ENCODE results near the gene MRPL22. TPM values are rescaled to one million over a fixed set of nuclear protein-coding genes. Genes with fewer than 3 reads are reported as not detected.
"Not testable (repeated sequence)": the region's sequence is repeated elsewhere in the genome, so short reads cannot be mapped to it uniquely, and the experiment has no call there.

The MRPL22 gene
- total and polyA plus RNA-seq, 8 donors = 33.8 to 44.8 (median 42.6) TPM

GRCh38 chr5:154901276-154901675 lies 39.6 kb upstream of the MRPL22 start:
- intact Hi-C loops (cut with DNase I) = no loop called here
- Histone ChIP-seq H3K27ac (no peak overlapping the region), H3K27me3 (no peaks in the 10 kb centered on the region), H3K4me1 (peaks cover 0 to 6% of the 10 kb centered on the region in 2 donors), H3K4me3 (no peak overlapping the region), H3K9me3 (no peaks in the 10 kb centered on the region), H3K36me3 (peaks cover 0 to 88% of the 10 kb centered on the region in 2 donors)
- ATAC-seq = no peak
- no peak for DNase-seq
- no peak for TF ChIP-seq CTCF (IDR thresholded peaks at IDR 0.05)

- TF ChIP-seq CTCF (IDR thresholded peaks at IDR 0.05) = no peak
- H3K27ac ChIP-seq = no peak overlapping the region
- ATAC-seq = no peak
- no peaks in the 10 kb centered on the region for H3K27me3 ChIP-seq
- no peak overlapping the region for H3K4me3 ChIP-seq
- H3K36me3 ChIP-seq = peaks cover 0 to 88% of the 10 kb centered on the region in 2 donors
- no peak for DNase-seq
- intact Hi-C loops (cut with DNase I) = no loop called here
- H3K9me3 ChIP-seq = no peaks in the 10 kb centered on the region
- H3K4me1 ChIP-seq = peaks cover 0 to 6% of the 10 kb centered on the region in 2 donors
Observed at GRCh38 chr5:154901913-154902312, 39.0 kb upstream of the MRPL22 start.

GRCh38 chr5:154905601-154906000 lies 35.3 kb upstream of the MRPL22 start:
- H3K27ac ChIP-seq; H3K4me3 ChIP-seq; ATAC-seq; H3K27me3 ChIP-seq; DNase-seq; intact Hi-C loops (cut with DNase I); H3K4me1 ChIP-seq; H3K9me3 ChIP-seq: not testable (repeated sequence)
- peaks cover 0 to 99% of the 10 kb centered on the region in 2 donors for H3K36me3 ChIP-seq

GRCh38 chr5:154916874-154917273 lies 24.0 kb upstream of the MRPL22 start:
- ATAC-seq = no peak
- no peak for DNase-seq
- Histone ChIP-seq H3K27me3 (no peaks in the 10 kb centered on the region), H3K9me3 (no peaks in the 10 kb centered on the region), H3K27ac (no peak overlapping the region), H3K4me3 (no peak overlapping the region), H3K36me3 (peaks cover 0 to 85% of the 10 kb centered on the region in 2 donors), H3K4me1 (no peaks in the 10 kb centered on the region)
- TF ChIP-seq CTCF (IDR thresholded peaks at IDR 0.05) = no peak
- intact Hi-C loops (cut with DNase I) = no loop called here

GRCh38 chr5:154917757-154918156 lies 23.1 kb upstream of the MRPL22 start:
- TF ChIP-seq CTCF (IDR thresholded peaks at IDR 0.05) = no peak
- intact Hi-C loops (cut with DNase I) = no loop called here
- H3K4me1 ChIP-seq = no peaks in the 10 kb centered on the region
- ATAC-seq (no peak), DNase-seq (no peak)
- H3K27me3 ChIP-seq = no peaks in the 10 kb centered on the region
- H3K27ac ChIP-seq = no peak overlapping the region
- peaks cover 0 to 83% of the 10 kb centered on the region in 2 donors for H3K36me3 ChIP-seq
- no peak overlapping the region for H3K4me3 ChIP-seq
- no peaks in the 10 kb centered on the region for H3K9me3 ChIP-seq
